Fibroblast of lung (primary cell): ENCODE data around the gene HEMK1.

Experiments used
- CTCF ChIP-seq, 2 donors: IDR thresholded peaks in 1 of 2; conservative IDR thresholded peaks in 1 of 2; 1 replicate in 1 of 2; 2 replicates in 1 of 2; pipeline ENCODE4 v1.5.1; 2011 to 2012; ENCODE audit warnings: low read length in 2 of 2, control low read depth in 1 of 2, inconsistent platforms in 1 of 2, low read depth in 1 of 2, mild to moderate bottlenecking in 1 of 2
- EZH2 ChIP-seq: IDR thresholded peaks from 2 replicates; pipeline ENCODE4 v1.5.1; 2012; ENCODE audit warnings: low read length, control low read depth, mild to moderate bottlenecking; ENCODE audit errors: missing control alignments

- TF ChIP-seq CTCF (conservative IDR thresholded peaks at IDR 0.05 in 1 of 2, IDR thresholded peaks at IDR 0.05 in 1 of 2; ENCODE audit: low read depth in 1 of 2, low read length in 2 of 2) (no peak), EZH2 (no peak)
Measured at GRCh38 chr3:50588759-50589433, 19.6 kb downstream of the HEMK1 start.
